Measurements from ENCODE around the gene LBHD2. TPM values are rescaled to one million over a fixed set of nuclear protein-coding genes. Genes with fewer than 3 reads are reported as not detected.

The LBHD2 gene
- total RNA-seq, 1 donor = not detected

Other genes starting within 250 kb of the LBHD2 start
- gene AMN, start 161.5 kb upstream of the LBHD2 start, total RNA-seq = 3.0 TPM
- gene CDC42BPB, start 26.7 kb upstream of the LBHD2 start, total RNA-seq = 24.0 TPM
- gene EXOC3L4, start 10.5 kb downstream of the LBHD2 start, total RNA-seq = 0.27 TPM
- gene TNFAIP2, start 39.3 kb downstream of the LBHD2 start, total RNA-seq = 50.6 TPM

All from hematopoietic multipotent progenitor cell (in vitro differentiated cells).